Right ventricle myocardium inferior (tissue), 1 donor: Measurements from ENCODE around the gene POLD4. TPM values are rescaled to one million over a fixed set of nuclear protein-coding genes. Genes with fewer than 3 reads are reported as not detected.

Experiments
- total RNA-seq: library from RNA; stranded (reverse); fragmentation: NEBNext Ultra II Directional; extraction: Animal tissue kit (Norgen Biotek cat#: 25700); gene quantifications from one replicate; pipeline ENCODE4 v1.2.1, GENCODE V29; 2021
- donor health status: DM: no; HTN: yes; CAD: no; lungs with severe emphysema.

The POLD4 gene
- total RNA-seq, 1 donor from 2014 or later, result 49.7 TPM

Other genes starting within 250 kb of the POLD4 start
- gene KDM2A, start 234.3 kb downstream of the POLD4 start, total RNA-seq, result 41.3 TPM
- gene GRK2, start 87.1 kb downstream of the POLD4 start, total RNA-seq, result 54.1 TPM
- gene ANKRD13D, start 64.2 kb downstream of the POLD4 start, total RNA-seq, result 15.2 TPM
- 15.8 TPM for gene SSH3, start 50.0 kb downstream of the POLD4 start, total RNA-seq
- 0.51 TPM for gene CLCF1, start 20.1 kb upstream of the POLD4 start, total RNA-seq
- gene RAD9A, start 38.4 kb upstream of the POLD4 start, total RNA-seq, result 6.9 TPM
- 112 TPM for gene PPP1CA, start 48.3 kb upstream of the POLD4 start, total RNA-seq
- gene TBC1D10C, start 50.5 kb upstream of the POLD4 start, total RNA-seq, result 1.3 TPM
- gene CARNS1, start 62.1 kb upstream of the POLD4 start, total RNA-seq, result 14.1 TPM
- 27.8 TPM for gene RPS6KB2, start 74.9 kb upstream of the POLD4 start, total RNA-seq
- gene PTPRCAP, start 84.1 kb upstream of the POLD4 start, total RNA-seq, result 1.7 TPM
- gene CORO1B, start 89.9 kb upstream of the POLD4 start, total RNA-seq, result 26.6 TPM
- not detected for gene GPR152, start 99.2 kb upstream of the POLD4 start, total RNA-seq
- gene CABP4, start 101.8 kb upstream of the POLD4 start, total RNA-seq, result 1.1 TPM
- gene TMEM134, start 115.7 kb upstream of the POLD4 start, total RNA-seq, result 85.3 TPM
- gene AIP, start 129.5 kb upstream of the POLD4 start, total RNA-seq, result 57.4 TPM
- gene PITPNM1, start 151.8 kb upstream of the POLD4 start, total RNA-seq, result 42.6 TPM
- gene CDK2AP2, start 154.6 kb upstream of the POLD4 start, total RNA-seq, result 67.3 TPM
- gene CABP2, start 169.9 kb upstream of the POLD4 start, total RNA-seq, result not detected
- gene GSTP1, start 230.3 kb upstream of the POLD4 start, total RNA-seq, result 393 TPM